Ectodermal cell (in vitro differentiated cells): Measurements from ENCODE around the gene RBFOX1.

Experiments used
- H3K27ac ChIP-seq: 2 replicates; pipeline ENCODE4 v1.7.0; 2013; ENCODE audit warnings: mild to moderate bottlenecking, low read depth, low read length; ENCODE audit not compliant: insufficient read depth, poor library complexity, severe bottlenecking
- H3K27me3 ChIP-seq: 2 replicates; pipeline ENCODE4 v1.7.0; 2013; ENCODE audit warnings: mild to moderate bottlenecking, low read length; ENCODE audit not compliant: insufficient read depth, control insufficient read depth, poor library complexity, severe bottlenecking
- H3K36me3 ChIP-seq: one replicate; pipeline ENCODE4 v1.7.0; 2013; ENCODE audit warnings: low read length; ENCODE audit not compliant: control insufficient read depth, insufficient read depth
- H3K4me1 ChIP-seq: one replicate; pipeline ENCODE4 v1.7.0; 2013; ENCODE audit warnings: low read length; ENCODE audit not compliant: control insufficient read depth, insufficient read depth
- H3K4me3 ChIP-seq: 2 replicates; pipeline ENCODE4 v1.7.0; 2013; ENCODE audit warnings: low read depth, low read length, control low read depth; ENCODE audit not compliant: insufficient read depth
- H3K9me3 ChIP-seq: 2 replicates; pipeline ENCODE4 v1.7.0; 2013; ENCODE audit warnings: mild to moderate bottlenecking, low read length, moderate library complexity; ENCODE audit not compliant: control insufficient read depth
- WGBS, 2 experiments: methylation state at CpG; one replicate each; pipeline ENCODE4 v1.1.7; 2013; ENCODE audit warnings: missing lambda C conversion rate in 2 of 2; 5-methylcytosine and 5-hydroxymethylcytosine counted together

RBFOX1 gene

DNA sequence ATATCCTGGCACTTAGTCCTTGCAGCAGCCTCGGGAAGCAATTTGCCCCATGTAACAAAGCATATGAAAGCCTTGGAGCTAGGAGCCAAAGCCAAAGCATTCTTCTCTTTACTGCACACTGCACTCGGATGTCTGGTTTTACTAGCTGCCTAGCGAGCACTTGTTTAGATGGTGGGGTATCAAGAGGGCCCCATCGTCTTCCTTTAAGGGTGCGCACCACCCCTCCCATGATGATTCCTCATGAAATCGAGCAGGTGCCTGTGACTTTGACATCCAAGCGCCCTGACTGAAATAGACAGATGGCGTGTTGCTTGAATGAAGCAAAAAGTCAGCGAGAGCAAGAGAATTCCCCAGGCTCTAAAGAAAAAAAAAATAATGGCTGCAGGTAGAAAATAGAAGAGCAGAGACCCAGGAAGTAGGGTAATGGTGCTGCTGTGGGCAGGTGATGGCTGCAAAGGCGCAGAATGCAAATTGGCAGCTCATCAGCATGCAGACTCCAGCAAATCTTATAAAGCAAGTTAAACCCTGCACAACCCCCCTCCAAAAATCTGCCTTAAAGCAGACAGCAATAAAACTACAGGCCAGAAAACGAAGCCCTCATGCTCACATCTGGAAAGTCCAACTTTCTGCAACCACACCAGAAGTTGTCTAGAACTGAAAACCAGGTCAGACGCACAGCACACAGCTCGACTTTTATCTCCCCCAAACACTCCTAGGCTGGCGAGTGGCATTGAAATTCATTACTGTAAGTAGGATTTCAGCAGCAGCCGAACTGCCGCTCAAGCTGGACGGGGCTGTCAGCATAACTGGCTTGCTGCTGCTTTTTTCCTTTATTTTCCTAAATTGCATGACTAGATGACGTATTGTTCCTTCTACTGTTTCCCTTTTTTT, 384.3 kb downstream of the RBFOX1 start:
- Histone ChIP-seq H3K9me3 (no peaks in the 10 kb centered on the region), H3K36me3 (no peaks in the 10 kb centered on the region), H3K27ac (no peak overlapping the region), H3K4me3 (no peak overlapping the region), H3K27me3 (no peaks in the 10 kb centered on the region), H3K4me1 (peaks cover 5% of the 10 kb centered on the region)
- 73 to 77% methylated on average over 17 to 18 of the region's 18 CpGs for WGBS, 2 experiments

DNA sequence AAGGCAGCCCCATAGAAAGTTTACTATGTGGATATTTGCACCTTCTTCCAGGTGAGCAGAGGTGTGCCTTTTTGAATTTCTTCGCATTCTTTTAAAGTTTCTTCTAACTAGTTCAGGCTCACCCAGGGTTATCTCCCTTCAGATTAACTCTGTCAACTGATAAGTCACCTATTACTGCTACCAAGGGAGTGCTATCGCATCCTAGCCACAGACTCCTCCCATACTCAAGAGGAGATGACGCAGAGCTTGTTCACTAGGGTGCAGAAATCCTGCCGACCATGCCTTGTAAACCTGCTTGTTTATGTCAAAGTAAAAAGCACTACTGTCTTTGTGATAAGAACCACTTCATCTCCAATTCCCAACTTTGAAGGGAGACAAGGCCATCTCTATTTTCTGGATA, 390.1 kb downstream of the RBFOX1 start:
- H3K9me3 ChIP-seq = no peaks in the 10 kb centered on the region
- WGBS, 2 experiments = 95% methylated on average over 4 of the region's 4 CpGs
- H3K36me3 ChIP-seq = no peaks in the 10 kb centered on the region
- no peaks in the 10 kb centered on the region for H3K27me3 ChIP-seq
- no peaks in the 10 kb centered on the region for H3K4me1 ChIP-seq
- H3K4me3 ChIP-seq = no peak overlapping the region
- H3K27ac ChIP-seq = no peak overlapping the region

DNA sequence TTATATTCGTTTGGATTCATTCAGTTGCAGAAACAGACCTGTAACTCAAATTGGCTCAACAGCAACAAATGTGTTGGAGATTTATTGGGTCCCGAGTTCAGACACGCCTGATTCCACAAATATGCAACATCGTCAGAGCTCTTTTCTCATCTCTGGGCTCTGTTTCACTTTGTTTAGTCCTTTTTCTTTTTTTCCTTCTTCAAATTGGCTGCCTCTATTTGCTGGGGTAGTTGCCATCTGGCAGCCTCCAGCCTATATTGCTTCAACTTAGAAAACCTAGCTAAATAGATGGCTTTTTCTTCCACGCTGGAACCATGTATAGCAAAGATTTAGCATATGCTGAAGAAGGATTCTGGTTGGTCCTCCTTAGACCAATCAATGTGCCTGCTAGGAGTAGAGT, 398.5 kb downstream of the RBFOX1 start:
- no peaks in the 10 kb centered on the region for H3K36me3 ChIP-seq
- H3K27me3 ChIP-seq = no peaks in the 10 kb centered on the region
- H3K4me1 ChIP-seq = no peaks in the 10 kb centered on the region
- whole genome bisulfite sequencing, 2 experiments = 94 to 95% methylated on average over 5 of the region's 5 CpGs
- no peaks in the 10 kb centered on the region for H3K9me3 ChIP-seq
- H3K4me3 ChIP-seq = no peak overlapping the region
- H3K27ac ChIP-seq = no peak overlapping the region

DNA sequence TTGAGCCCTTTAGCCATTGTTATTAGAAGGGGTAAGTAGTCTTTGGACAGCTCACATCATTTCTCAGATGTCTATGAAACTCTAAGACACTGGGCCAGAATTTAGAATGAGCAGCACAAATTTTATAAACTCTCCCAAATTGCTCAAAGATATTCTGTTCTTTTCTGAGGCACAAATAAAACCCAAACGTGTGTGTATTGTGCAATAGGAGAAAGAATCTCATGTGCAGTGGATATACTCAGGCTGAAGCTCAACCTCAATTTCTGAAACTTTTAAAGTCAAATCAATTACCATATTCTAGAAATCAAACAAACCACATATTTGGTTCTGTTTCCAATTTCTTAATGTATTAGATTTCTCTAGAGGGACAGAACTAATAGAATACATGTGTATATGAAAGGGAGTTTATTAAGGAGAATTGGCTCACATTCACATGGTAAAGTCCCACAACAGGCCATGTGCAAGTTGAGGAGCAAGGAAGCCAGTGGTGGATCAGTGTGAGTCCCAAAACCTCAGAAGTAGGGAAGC, 403.6 kb downstream of the RBFOX1 start:
- H3K27ac ChIP-seq = no peak overlapping the region
- H3K4me1 ChIP-seq = no peaks in the 10 kb centered on the region
- H3K36me3 ChIP-seq = no peaks in the 10 kb centered on the region
- WGBS, 2 experiments = no CpG with 5 or more reads among the region's 1 CpG
- H3K4me3 ChIP-seq = no peak overlapping the region
- H3K9me3 ChIP-seq = no peaks in the 10 kb centered on the region
- H3K27me3 ChIP-seq = no peaks in the 10 kb centered on the region

DNA sequence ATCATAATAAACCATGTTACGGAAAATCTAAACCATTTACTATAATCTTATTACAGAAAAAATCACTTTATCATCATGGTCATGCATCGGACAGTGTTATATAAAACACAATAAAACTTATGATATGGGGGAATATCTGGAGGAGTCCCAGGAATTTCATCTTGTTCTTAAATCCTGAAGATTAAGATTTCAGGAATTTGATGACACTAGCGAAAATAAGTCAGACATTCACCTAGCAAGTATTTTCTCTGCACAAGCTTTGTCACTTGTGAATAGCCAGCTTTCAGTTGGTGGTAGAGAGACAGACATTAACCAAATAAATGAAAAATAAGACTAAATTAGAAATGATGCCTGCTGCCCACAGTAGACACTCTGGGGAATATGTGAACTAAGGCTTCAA, 410.0 kb downstream of the RBFOX1 start:
- H3K4me3 ChIP-seq = no peak overlapping the region
- no peaks in the 10 kb centered on the region for H3K9me3 ChIP-seq
- no peaks in the 10 kb centered on the region for H3K36me3 ChIP-seq
- WGBS, 2 experiments = 86 to 100% methylated on average over 1 to 3 of the region's 3 CpGs
- no peaks in the 10 kb centered on the region for H3K27me3 ChIP-seq
- H3K27ac ChIP-seq = no peak overlapping the region
- no peaks in the 10 kb centered on the region for H3K4me1 ChIP-seq

DNA sequence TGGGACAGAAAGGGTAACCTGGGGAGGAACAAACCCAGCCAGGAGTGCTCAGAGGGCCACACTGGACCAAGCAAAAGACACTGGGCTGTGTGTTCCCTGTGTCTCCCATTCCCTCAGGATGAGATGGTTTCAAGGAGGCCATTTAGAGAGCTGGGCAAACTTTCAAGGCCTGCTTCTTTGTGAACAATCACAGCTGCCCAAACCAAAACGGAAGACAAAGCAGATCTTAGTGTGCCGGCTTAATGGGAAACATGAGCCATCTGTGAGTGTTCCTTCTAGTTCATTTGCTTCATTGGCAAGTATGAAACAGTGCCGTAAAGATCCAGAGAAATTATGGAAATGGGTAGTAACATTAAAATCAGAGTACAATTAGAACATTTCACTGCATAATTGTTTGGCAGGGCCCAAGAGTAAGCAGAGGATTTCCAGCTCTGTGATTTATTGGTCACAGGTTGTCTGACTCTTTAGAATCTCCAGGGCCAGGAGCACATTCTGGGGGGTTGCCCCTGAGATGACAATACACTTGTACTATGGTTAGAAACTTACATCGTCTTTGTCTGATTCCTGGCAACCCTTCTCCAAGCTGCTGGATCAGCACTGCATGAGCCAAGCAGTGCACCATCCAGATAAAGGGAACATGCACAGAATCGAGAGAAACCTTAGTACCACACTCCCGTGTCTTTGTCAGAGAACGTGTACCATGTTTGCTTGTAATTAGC, 412.1 kb downstream of the RBFOX1 start:
- WGBS, 2 experiments = 93 to 97% methylated on average over 7 of the region's 7 CpGs
- Histone ChIP-seq H3K4me3 (no peak overlapping the region), H3K9me3 (no peaks in the 10 kb centered on the region), H3K36me3 (no peaks in the 10 kb centered on the region), H3K27me3 (no peaks in the 10 kb centered on the region), H3K27ac (no peak overlapping the region), H3K4me1 (no peaks in the 10 kb centered on the region)

DNA sequence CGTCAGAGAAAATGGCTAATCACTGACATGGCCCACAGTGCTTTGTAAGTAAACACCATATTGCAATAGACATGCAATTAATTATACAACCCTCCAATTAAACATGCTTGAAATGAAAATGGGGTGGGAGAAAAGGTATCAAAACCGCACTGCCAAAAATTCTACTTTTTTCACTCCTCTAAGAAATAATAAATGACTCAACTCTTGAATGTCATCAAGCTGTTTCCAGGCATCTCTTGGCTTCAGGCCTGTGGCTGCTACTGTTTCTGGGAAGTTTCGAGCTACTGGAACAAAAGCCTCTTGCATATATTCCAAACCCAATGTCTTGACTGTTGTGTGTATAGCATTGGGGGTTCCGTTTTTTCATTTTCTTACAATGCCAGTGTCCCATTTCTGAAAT, 412.6 kb downstream of the RBFOX1 start:
- Histone ChIP-seq H3K27me3 (no peaks in the 10 kb centered on the region), H3K9me3 (no peaks in the 10 kb centered on the region), H3K4me3 (no peak overlapping the region), H3K36me3 (no peaks in the 10 kb centered on the region), H3K27ac (no peak overlapping the region), H3K4me1 (no peaks in the 10 kb centered on the region)
- WGBS, 2 experiments = 81 to 85% methylated on average over 4 of the region's 4 CpGs

DNA sequence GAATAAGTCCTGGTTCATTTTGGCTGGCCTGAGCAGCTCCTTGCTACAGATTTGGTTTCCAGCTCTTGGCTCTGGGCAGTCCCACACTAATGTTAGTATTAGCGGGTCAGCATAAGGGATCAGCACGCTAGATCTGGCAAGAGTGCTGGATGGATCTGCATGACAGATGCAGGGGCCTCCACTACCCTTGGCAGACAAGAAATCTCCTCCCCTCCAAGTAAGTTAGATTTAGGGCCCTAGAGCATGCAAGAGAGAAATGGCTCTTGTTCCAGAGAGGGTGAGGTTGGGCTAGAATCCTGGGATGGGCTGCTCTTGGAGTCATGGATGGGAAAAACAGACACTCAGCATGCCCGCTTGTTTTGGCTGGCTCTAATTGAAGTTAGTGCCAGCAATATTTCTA, 414.3 kb downstream of the RBFOX1 start:
- H3K27ac ChIP-seq = no peak overlapping the region
- H3K36me3 ChIP-seq = no peaks in the 10 kb centered on the region
- no peaks in the 10 kb centered on the region for H3K27me3 ChIP-seq
- H3K4me1 ChIP-seq = no peaks in the 10 kb centered on the region
- H3K4me3 ChIP-seq = no peak overlapping the region
- no peaks in the 10 kb centered on the region for H3K9me3 ChIP-seq
- WGBS, 2 experiments = 84 to 91% methylated on average over 3 of the region's 3 CpGs

DNA sequence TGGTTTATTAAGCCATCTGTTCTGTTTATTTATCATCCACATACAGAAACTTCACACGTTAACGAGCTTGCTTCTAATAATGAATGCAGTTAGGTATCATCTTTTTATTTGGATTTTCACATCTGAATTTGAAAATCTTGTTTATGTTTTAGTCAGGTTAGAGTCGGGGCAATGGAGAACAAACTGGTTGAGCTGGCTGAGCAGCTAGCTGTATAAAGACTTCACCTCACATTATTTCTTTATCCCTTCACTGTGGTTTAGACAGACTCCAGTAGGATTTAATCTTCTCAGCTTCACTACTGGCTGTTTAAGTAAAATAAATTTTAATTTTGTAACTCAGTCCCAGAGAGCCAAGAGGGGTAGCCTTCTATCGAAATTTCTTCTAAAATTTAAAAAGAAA, 415.9 kb downstream of the RBFOX1 start:
- 75 to 91% methylated on average over 1 to 4 of the region's 4 CpGs for WGBS, 2 experiments
- H3K36me3 ChIP-seq = no peaks in the 10 kb centered on the region
- H3K4me3 ChIP-seq = no peak overlapping the region
- no peaks in the 10 kb centered on the region for H3K9me3 ChIP-seq
- H3K27me3 ChIP-seq = no peaks in the 10 kb centered on the region
- no peak overlapping the region for H3K27ac ChIP-seq
- H3K4me1 ChIP-seq = no peaks in the 10 kb centered on the region

DNA sequence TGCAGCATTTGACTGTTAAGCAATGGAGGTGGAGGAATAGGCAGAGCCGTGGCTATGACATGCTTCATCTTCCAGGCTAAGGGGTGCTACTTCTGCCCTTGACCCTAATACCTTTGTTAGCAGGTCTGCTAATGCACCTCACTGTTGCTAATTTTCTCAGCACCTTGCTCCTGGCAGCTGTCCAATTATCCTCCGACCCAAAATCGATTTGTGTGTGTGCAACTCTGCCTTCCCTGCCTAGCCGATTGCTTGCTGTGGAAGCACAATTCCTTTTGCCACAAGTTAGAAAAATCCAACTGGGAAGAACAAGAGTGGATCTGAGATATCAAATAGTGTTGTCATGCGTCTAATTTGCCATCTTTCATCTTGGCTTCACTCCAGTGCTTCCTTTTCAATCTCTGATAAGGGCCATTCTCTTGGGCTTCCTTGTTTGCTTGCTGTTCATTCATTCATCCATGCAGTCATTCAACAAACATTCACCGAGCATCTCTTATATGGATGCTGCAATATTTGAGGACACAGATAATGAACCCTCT, 422.8 kb downstream of the RBFOX1 start:
- 94% methylated on average over 6 of the region's 6 CpGs for WGBS, 2 experiments

More for the DNA sequence above, 422.8 kb downstream of the RBFOX1 start:
- Histone ChIP-seq H3K27me3 (no peaks in the 10 kb centered on the region), H3K27ac (no peak overlapping the region), H3K4me1 (no peaks in the 10 kb centered on the region), H3K36me3 (no peaks in the 10 kb centered on the region), H3K9me3 (no peaks in the 10 kb centered on the region), H3K4me3 (no peak overlapping the region)
